Femur (tissue), 1 donor: ENCODE measurements around the gene AKR1E2.

Experiments used
- DNase-seq: peaks from one replicate; pipeline ENCODE4 v3.0.0-alpha.2; 2017

Gene AKR1E2

GRCh38 chr10:4825868-4826791 lies at the start of gene AKR1E2:
AKR1E2 (plus strand) TSS chr10:4826207; CDS start chr10:4826325, 118 bp downstream.
- DNase-seq = peak; percentile 94

GRCh38 chr10:4776234-4776638 lies 49.8 kb upstream of the AKR1E2 start:
- no peak for DNase-seq

- no peak for DNase-seq
Observed at GRCh38 chr10:4778761-4779160, 47.2 kb upstream of the AKR1E2 start.

GRCh38 chr10:4780091-4780490 lies 45.9 kb upstream of the AKR1E2 start:
- DNase-seq = no peak

GRCh38 chr10:4780782-4781181 lies 45.2 kb upstream of the AKR1E2 start:
- no peak for DNase-seq

GRCh38 chr10:4781955-4782354 lies 44.1 kb upstream of the AKR1E2 start:
- DNase-seq = no peak

- DNase-seq = no peak
Observed at GRCh38 chr10:4784667-4785333, 41.2 kb upstream of the AKR1E2 start.

- no peak for DNase-seq
Observed at GRCh38 chr10:4786043-4786839, 39.8 kb upstream of the AKR1E2 start.

GRCh38 chr10:4790045-4790444 lies 36.0 kb upstream of the AKR1E2 start:
- no peak for DNase-seq

GRCh38 chr10:4790922-4791321 lies 35.1 kb upstream of the AKR1E2 start:
- DNase-seq = no peak

GRCh38 chr10:4792381-4792780 lies 33.6 kb upstream of the AKR1E2 start:
- DNase-seq = no peak

- DNase-seq = no peak
Observed at GRCh38 chr10:4801405-4801804, 24.6 kb upstream of the AKR1E2 start.

- no peak for DNase-seq
Observed at GRCh38 chr10:4802711-4803487, 23.1 kb upstream of the AKR1E2 start.

GRCh38 chr10:4803822-4804221 lies 22.2 kb upstream of the AKR1E2 start:
- no peak for DNase-seq

GRCh38 chr10:4804465-4804864 lies 21.5 kb upstream of the AKR1E2 start:
- no peak for DNase-seq

GRCh38 chr10:4806534-4806933 lies 19.5 kb upstream of the AKR1E2 start:
- no peak for DNase-seq

GRCh38 chr10:4807761-4808507 lies 18.1 kb upstream of the AKR1E2 start:
- DNase-seq = no peak

- DNase-seq = no peak
Observed at GRCh38 chr10:4809156-4809555, 16.9 kb upstream of the AKR1E2 start.

- DNase-seq = no peak
Observed at GRCh38 chr10:4810092-4810491, 15.9 kb upstream of the AKR1E2 start.

- no peak for DNase-seq
Observed at GRCh38 chr10:4812046-4812445, 14.0 kb upstream of the AKR1E2 start.

GRCh38 chr10:4813023-4813422 lies 13.0 kb upstream of the AKR1E2 start:
- no peak for DNase-seq

GRCh38 chr10:4813496-4813895 lies 12.5 kb upstream of the AKR1E2 start:
- no peak for DNase-seq
